CD14-positive monocyte (primary cell): Measurements from ENCODE around the gene MAU2. TPM values are rescaled to one million over a fixed set of nuclear protein-coding genes. Genes with fewer than 3 reads are reported as not detected.

Source experiments
- DNase-seq, 3 donors: peaks; one replicate each; pipeline ENCODE4 v3.0.0-alpha.2; 2011 to 2022
- H2AFZ ChIP-seq: 2 replicates; pipeline ENCODE4 v1.6.0; 2012; ENCODE audit warnings: mild to moderate bottlenecking, low read depth, low read length, inconsistent platforms; ENCODE audit not compliant: insufficient read depth, poor library complexity, severe bottlenecking
- H3K27ac ChIP-seq, 2 donors: 1 replicate in 1 of 2; 2 replicates in 1 of 2; pipeline ENCODE4 v1.5.1; 2012 to 2013; ENCODE audit warnings: low read length in 2 of 2, control low read depth in 1 of 2, inconsistent platforms in 1 of 2, low read depth in 1 of 2, mild to moderate bottlenecking in 1 of 2
- H3K27me3 ChIP-seq, 2 donors: one replicate each; pipeline versions ENCODE4 v1.6.0 to v1.6.1; 2011 to 2013; ENCODE audit warnings: low read length in 2 of 2; ENCODE audit not compliant: control insufficient read depth in 2 of 2, insufficient read depth in 2 of 2
- H3K36me3 ChIP-seq, 2 donors: replicated peaks in 1 of 2; 1 replicate in 1 of 2; 2 replicates in 1 of 2; pipeline versions ENCODE4 v1.5.1 to v1.6.1; 2012 to 2013; ENCODE audit warnings: low read length in 2 of 2, control low read depth in 1 of 2, inconsistent platforms in 1 of 2, mild to moderate bottlenecking in 1 of 2; ENCODE audit not compliant: insufficient read depth in 2 of 2, control insufficient read depth in 1 of 2
- H3K4me1 ChIP-seq, 2 donors: 1 replicate in 1 of 2; 2 replicates in 1 of 2; pipeline versions ENCODE4 v1.5.1 to v1.6.1; 2012 to 2013; ENCODE audit warnings: low read length in 2 of 2, control low read depth in 1 of 2, inconsistent platforms in 1 of 2, mild to moderate bottlenecking in 1 of 2, moderate library complexity in 1 of 2; ENCODE audit not compliant: insufficient read depth in 2 of 2, control insufficient read depth in 1 of 2
- H3K4me2 ChIP-seq: replicated peaks from 2 replicates; pipeline ENCODE3; 2012; ENCODE audit warnings: low read length, moderate library complexity, mild to moderate bottlenecking; ENCODE audit not compliant: poor library complexity, severe bottlenecking; ENCODE audit errors: extremely low read depth
- H3K4me3 ChIP-seq, 3 experiments: fragments of 200-600 bp in 1 of 3; sonication (generic) in 1 of 3; replicated peaks in 1 of 3; 1 replicate in 2 of 3; 2 replicates in 1 of 3; pipeline ENCODE4 v1.5.1; 2011 to 2013; ENCODE audit warnings: low read length in 3 of 3, mild to moderate bottlenecking in 3 of 3, control low read depth in 2 of 3, low read depth in 2 of 3, inconsistent platforms in 1 of 3, moderate library complexity in 1 of 3
- H3K79me2 ChIP-seq: 2 replicates; pipeline ENCODE4 v1.6.0; 2012; ENCODE audit warnings: mild to moderate bottlenecking, control low read depth, inconsistent platforms, low read length, moderate library complexity; ENCODE audit not compliant: insufficient read depth
- H3K9ac ChIP-seq: 2 replicates; pipeline ENCODE4 v1.6.0; 2017; ENCODE audit warnings: low read length, mild to moderate bottlenecking; ENCODE audit not compliant: insufficient read depth, poor library complexity, severe bottlenecking
- H3K9me3 ChIP-seq, 2 donors: replicated peaks in 1 of 2; 1 replicate in 1 of 2; 2 replicates in 1 of 2; pipeline versions ENCODE4 v1.5.1 to v1.6.1; 2012 to 2013; ENCODE audit warnings: low read length in 2 of 2, control low read depth in 1 of 2; ENCODE audit not compliant: control insufficient read depth in 1 of 2, insufficient read depth in 1 of 2
- H4K20me1 ChIP-seq: 2 replicates; pipeline ENCODE4 v1.6.0; 2012; ENCODE audit warnings: mild to moderate bottlenecking, low read length, control low read depth, moderate library complexity; ENCODE audit not compliant: insufficient read depth
- H3K27ac Mint-ChIP-seq, 7 donors: one replicate each; pipeline ENCODE4 v1.8.0; 2020; ENCODE audit warnings: mild to moderate bottlenecking in 7 of 7, mixed read lengths in 7 of 7, moderate library complexity in 6 of 7, inconsistent platforms in 2 of 7
- H3K27me3 Mint-ChIP-seq, 3 donors: one replicate each; pipeline ENCODE4 v1.8.0; 2021 to 2022; ENCODE audit warnings: low read depth in 3 of 3, mild to moderate bottlenecking in 3 of 3, mixed read lengths in 3 of 3, moderate library complexity in 3 of 3, inconsistent platforms in 1 of 3
- H3K36me3 Mint-ChIP-seq, 2 donors: one replicate each; pipeline ENCODE4 v1.8.0; 2020; ENCODE audit warnings: mixed read lengths in 2 of 2, inconsistent platforms in 1 of 2, mild to moderate bottlenecking in 1 of 2
- H3K4me1 Mint-ChIP-seq: one replicate; pipeline ENCODE4 v1.8.0; 2020; ENCODE audit warnings: mild to moderate bottlenecking, mixed read lengths
- H3K4me3 Mint-ChIP-seq, 2 donors: one replicate each; pipeline ENCODE4 v1.8.0; 2020; ENCODE audit warnings: mild to moderate bottlenecking in 2 of 2, mixed read lengths in 2 of 2, moderate library complexity in 1 of 2
- H3K9me3 Mint-ChIP-seq, 7 donors: one replicate each; pipeline ENCODE4 v1.8.0; 2020 to 2022; ENCODE audit warnings: mixed read lengths in 7 of 7, mild to moderate bottlenecking in 6 of 7, moderate library complexity in 6 of 7, inconsistent platforms in 2 of 7
- WGBS: methylation state at CpG from one replicate; pipeline ENCODE4 v1.1.5; 2013; ENCODE audit warnings: missing lambda C conversion rate; ENCODE audit not compliant: insufficient coverage; 5-methylcytosine and 5-hydroxymethylcytosine counted together
- intact Hi-C, 2 donors: fragments of 100-400 bp; cut with micrococcal nuclease; formaldehyde crosslinking; loops; one replicate each; pipeline versions ENCODE4 v1.15.0 to v1.15.1; 2023
- polyA minus RNA-seq: library from RNA; depleted of rRNA, polyadenylated mRNA; stranded (reverse); fragments of >200 nt; gene quantifications from 2 replicates; pipeline ENCODE4 v1.2.3, GENCODE V29; 2012
- polyA plus RNA-seq, 3 donors: library from polyadenylated mRNA; depleted of rRNA in 1 of 3; unstranded in 2 of 3; stranded (reverse) in 1 of 3; fragments of 300-500 nt in 2 of 3; fragments of >200 nt in 1 of 3; fragmentation: Illumina TruSeq in 2 of 3; gene quantifications; 1 replicate in 2 of 3; 2 replicates in 1 of 3; pipeline ENCODE4 v1.2.3, GENCODE V29; 2012 to 2021
- total RNA-seq, 12 experiments: library from RNA in 1 of 12; stranded (reverse) in 1 of 12; fragments of 120-200 nt in 1 of 12; gene quantifications; one replicate each; pipeline ENCODE4 v1.2.4 and lab custom pipeline; 2013 to 2026; ENCODE audit warnings: mixed read lengths in 6 of 12, inconsistent platforms in 1 of 12
- TF ChIP-seq, protein P1 (sequence below): fragments of 200-600 bp; IDR thresholded peaks from one replicate; pipeline ENCODE4 v1.8.0; 2022; ENCODE audit warnings: antibody characterized with exemption, mild to moderate bottlenecking

MAU2 gene, protein sequence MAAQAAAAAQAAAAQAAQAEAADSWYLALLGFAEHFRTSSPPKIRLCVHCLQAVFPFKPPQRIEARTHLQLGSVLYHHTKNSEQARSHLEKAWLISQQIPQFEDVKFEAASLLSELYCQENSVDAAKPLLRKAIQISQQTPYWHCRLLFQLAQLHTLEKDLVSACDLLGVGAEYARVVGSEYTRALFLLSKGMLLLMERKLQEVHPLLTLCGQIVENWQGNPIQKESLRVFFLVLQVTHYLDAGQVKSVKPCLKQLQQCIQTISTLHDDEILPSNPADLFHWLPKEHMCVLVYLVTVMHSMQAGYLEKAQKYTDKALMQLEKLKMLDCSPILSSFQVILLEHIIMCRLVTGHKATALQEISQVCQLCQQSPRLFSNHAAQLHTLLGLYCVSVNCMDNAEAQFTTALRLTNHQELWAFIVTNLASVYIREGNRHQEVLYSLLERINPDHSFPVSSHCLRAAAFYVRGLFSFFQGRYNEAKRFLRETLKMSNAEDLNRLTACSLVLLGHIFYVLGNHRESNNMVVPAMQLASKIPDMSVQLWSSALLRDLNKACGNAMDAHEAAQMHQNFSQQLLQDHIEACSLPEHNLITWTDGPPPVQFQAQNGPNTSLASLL
- 27.8 TPM for total RNA-seq (2013)
- polyA plus RNA-seq (10 to 100 TPM in 2 of 3 donors, 1 to 10 TPM in 1; 7.4 to 68.4 (median 14.5) TPM), polyA minus RNA-seq (49.3 and 54.2 TPM in 2 replicates), total RNA-seq (lab: John Stamatoyannopoulos, UW) (19.7 to 67.1 (median 52.8) reads per million in 11 experiments)

DNA sequence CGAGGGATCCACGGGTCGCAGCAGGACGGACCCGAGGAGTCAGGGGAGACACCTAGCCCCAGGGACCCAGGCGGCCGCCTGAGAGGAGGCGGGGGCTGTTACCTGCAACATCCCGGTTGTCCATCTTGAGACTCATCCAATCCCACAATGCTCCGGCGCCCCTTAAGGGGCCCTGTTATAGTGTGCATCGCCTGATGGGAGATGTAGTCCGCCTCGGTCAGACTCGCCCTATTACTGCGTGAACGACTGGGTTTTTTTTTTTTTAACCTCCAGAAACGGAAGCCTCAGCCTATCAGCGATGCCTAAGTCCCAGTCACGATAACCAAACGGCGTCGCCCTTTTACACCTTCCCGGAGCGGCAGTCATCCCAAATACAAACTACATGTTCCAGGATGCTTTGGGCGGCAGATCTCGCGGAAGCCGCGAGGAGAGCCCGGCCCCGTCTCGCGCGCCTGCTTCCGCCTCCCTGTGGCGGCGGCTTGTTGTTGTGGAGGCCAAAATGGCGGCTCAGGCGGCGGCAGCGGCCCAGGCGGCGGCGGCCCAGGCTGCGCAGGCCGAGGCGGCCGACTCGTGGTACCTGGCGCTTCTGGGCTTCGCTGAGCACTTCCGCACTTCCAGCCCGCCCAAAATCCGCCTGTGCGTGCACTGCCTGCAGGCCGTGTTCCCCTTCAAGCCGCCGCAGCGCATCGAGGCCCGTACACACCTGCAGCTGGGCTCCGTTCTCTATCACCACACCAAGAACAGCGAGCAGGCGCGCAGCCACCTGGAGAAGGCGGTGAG is at the start of gene MAU2, which contains the start of gene SUGP1:
Gene MAU2 (plus strand): TSS at position 469 of the 780 bp plus-strand sequence. CDS start 31 bp downstream, at position 500.
Gene SUGP1 (minus strand): TSS at position 149 of the 780 bp plus-strand sequence. CDS start 13 bp downstream, at position 136.
- Histone ChIP-seq H3K27ac (peak within 1 kb of the TSS; percentile 89 to 95), H3K4me3 (peak within 1 kb of the TSS; percentile 87 to 99 (median 90)), H3K9me3 (no peaks in the 10 kb centered on the region), H3K4me2 (peak within 1 kb of the TSS; percentile 98), H4K20me1 (peaks cover 12% of the 10 kb centered on the region), H3K79me2 (peaks cover 90% of the 10 kb centered on the region), H2AFZ (peak within 1 kb of the TSS; percentile 99), H3K4me1 (peaks cover 24 to 25% of the 10 kb centered on the region in 2 donors), H3K36me3 (peaks cover 26 to 35% of the 10 kb centered on the region in 2 donors), H3K27me3 (no peaks in the 10 kb centered on the region), H3K9ac (peak within 1 kb of the TSS; percentile 99)
- no peaks in the 10 kb centered on the region for H3K9me3 Mint-ChIP-seq
- peak within 1 kb of the TSS; percentile 90 to 99 for H3K4me3 Mint-ChIP-seq
- H3K27me3 Mint-ChIP-seq, result no peaks in the 10 kb centered on the region
- peak; percentile 84 to 85 (median 85) for DNase-seq
- WGBS, result under 1% methylated on average over 65 of the region's 67 CpGs
- intact Hi-C loops, result loop anchor here (5.0 to 10.0 kb wide), 3 partner anchors 126 to 297 kb away; partner anchors contain the start of genes BORCS8 (in 2 of the 2), RFXANK (in 2 of the 2) and PBX4 (in 1 of the 2)
- TF ChIP-seq, protein P1, sequence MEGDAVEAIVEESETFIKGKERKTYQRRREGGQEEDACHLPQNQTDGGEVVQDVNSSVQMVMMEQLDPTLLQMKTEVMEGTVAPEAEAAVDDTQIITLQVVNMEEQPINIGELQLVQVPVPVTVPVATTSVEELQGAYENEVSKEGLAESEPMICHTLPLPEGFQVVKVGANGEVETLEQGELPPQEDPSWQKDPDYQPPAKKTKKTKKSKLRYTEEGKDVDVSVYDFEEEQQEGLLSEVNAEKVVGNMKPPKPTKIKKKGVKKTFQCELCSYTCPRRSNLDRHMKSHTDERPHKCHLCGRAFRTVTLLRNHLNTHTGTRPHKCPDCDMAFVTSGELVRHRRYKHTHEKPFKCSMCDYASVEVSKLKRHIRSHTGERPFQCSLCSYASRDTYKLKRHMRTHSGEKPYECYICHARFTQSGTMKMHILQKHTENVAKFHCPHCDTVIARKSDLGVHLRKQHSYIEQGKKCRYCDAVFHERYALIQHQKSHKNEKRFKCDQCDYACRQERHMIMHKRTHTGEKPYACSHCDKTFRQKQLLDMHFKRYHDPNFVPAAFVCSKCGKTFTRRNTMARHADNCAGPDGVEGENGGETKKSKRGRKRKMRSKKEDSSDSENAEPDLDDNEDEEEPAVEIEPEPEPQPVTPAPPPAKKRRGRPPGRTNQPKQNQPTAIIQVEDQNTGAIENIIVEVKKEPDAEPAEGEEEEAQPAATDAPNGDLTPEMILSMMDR, result peak; percentile 41
- H3K27ac Mint-ChIP-seq, result peak within 1 kb of the TSS; percentile 97 to 100 (median 100)
- H3K4me1 Mint-ChIP-seq, result peaks cover 29% of the 10 kb centered on the region
- peaks cover 30 to 42% of the 10 kb centered on the region in 2 donors for H3K36me3 Mint-ChIP-seq
